Thyroid gland (tissue), 4 donors: ENCODE results near the gene ABCC6. TPM values are rescaled to one million over a fixed set of nuclear protein-coding genes. Genes with fewer than 3 reads are reported as not detected.
A peak's percentile ranks its signal among the peaks of the same experiment; 100 is the strongest.

ENCODE experiments used
- DNase-seq, 2 donors: peaks; one replicate each; pipeline ENCODE4 v3.0.0-alpha.2; 2019
- H3K27ac ChIP-seq, 3 donors: fragments of 200-600 bp; sonication (generic); 1 replicate in 2 of 3; 2 replicates in 1 of 3; pipeline ENCODE4 v1.5.1; 2016 to 2019; ENCODE audit warnings: mild to moderate bottlenecking in 1 of 3, moderate library complexity in 1 of 3
- H3K27me3 ChIP-seq: fragments of 200-600 bp; sonication (generic); one replicate; pipeline ENCODE4 v1.5.1; 2019
- H3K36me3 ChIP-seq, 2 donors: fragments of 200-600 bp; sonication (generic); one replicate each; pipeline ENCODE4 v1.5.1; 2016 to 2019
- H3K4me1 ChIP-seq, 2 donors: fragments of 200-600 bp; sonication (generic); one replicate each; pipeline ENCODE4 v1.5.1; 2017 to 2019
- H3K4me3 ChIP-seq, 3 donors: fragments of 200-600 bp; sonication (generic); replicated peaks in 1 of 3; 1 replicate in 2 of 3; 2 replicates in 1 of 3; pipeline ENCODE4 v1.5.1; 2016; ENCODE audit warnings: mild to moderate bottlenecking in 1 of 3
- H3K9me3 ChIP-seq: fragments of 200-600 bp; sonication (generic); one replicate; pipeline ENCODE4 v1.5.1; 2017
- POLR2A ChIP-seq, 2 donors: fragments of 450-650 bp; IDR thresholded peaks; one replicate each; pipeline ENCODE4 v1.6.1; 2017; ENCODE audit warnings: antibody characterized with exemption in 2 of 2, mild to moderate bottlenecking in 2 of 2, moderate library complexity in 1 of 2
- WGBS, 2 donors: methylation state at CpG; one replicate each; pipeline ENCODE4 v1.1.5; 2017; 5-methylcytosine and 5-hydroxymethylcytosine counted together
- intact Hi-C: fragments of 100-400 bp; cut with DNase I; formaldehyde crosslinking; loops from one replicate; pipeline ENCODE4 v1.15.1; 2023
- total RNA-seq, 4 donors: library from RNA; depleted of rRNA; stranded (reverse); fragments of >200 nt; gene quantifications; one replicate each; pipeline ENCODE4 v1.2.3, GENCODE V29; 2016
- TF ChIP-seq, protein P1 (sequence below), 6 experiments: fragments of 200-600 bp in 3 of 6; fragments of 450-650 bp in 3 of 6; sonication (generic) in 3 of 6; IDR thresholded peaks; one replicate each; pipeline ENCODE4 v1.5.1; 2016 to 2019; ENCODE audit warnings: antibody characterized with exemption in 6 of 6, mild to moderate bottlenecking in 2 of 6, inconsistent platforms in 1 of 6, moderate library complexity in 1 of 6

The ABCC6 gene
- total RNA-seq, 4 donors from 2014 or later: 4.8 to 17.7 (median 12.3) TPM

GRCh38 chr16:16143931-16144330 is 79.4 kb downstream of the ABCC6 start:
- Histone ChIP-seq H3K27ac (peak overlapping the region; percentile 55 to 73 (median 63)), H3K36me3 (peaks cover 34 to 35% of the 10 kb centered on the region in 2 donors), H3K9me3 (no peaks in the 10 kb centered on the region), H3K27me3 (no peaks in the 10 kb centered on the region), H3K4me1 (peaks cover 34 to 38% of the 10 kb centered on the region in 2 donors), H3K4me3 (no peak overlapping the region)
- no peak for TF ChIP-seq POLR2A (IDR thresholded peaks at IDR 0.05)
- TF ChIP-seq, protein P1, sequence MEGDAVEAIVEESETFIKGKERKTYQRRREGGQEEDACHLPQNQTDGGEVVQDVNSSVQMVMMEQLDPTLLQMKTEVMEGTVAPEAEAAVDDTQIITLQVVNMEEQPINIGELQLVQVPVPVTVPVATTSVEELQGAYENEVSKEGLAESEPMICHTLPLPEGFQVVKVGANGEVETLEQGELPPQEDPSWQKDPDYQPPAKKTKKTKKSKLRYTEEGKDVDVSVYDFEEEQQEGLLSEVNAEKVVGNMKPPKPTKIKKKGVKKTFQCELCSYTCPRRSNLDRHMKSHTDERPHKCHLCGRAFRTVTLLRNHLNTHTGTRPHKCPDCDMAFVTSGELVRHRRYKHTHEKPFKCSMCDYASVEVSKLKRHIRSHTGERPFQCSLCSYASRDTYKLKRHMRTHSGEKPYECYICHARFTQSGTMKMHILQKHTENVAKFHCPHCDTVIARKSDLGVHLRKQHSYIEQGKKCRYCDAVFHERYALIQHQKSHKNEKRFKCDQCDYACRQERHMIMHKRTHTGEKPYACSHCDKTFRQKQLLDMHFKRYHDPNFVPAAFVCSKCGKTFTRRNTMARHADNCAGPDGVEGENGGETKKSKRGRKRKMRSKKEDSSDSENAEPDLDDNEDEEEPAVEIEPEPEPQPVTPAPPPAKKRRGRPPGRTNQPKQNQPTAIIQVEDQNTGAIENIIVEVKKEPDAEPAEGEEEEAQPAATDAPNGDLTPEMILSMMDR (IDR thresholded peaks at IDR 0.05): no peak
- intact Hi-C loops: no loop called here
- 86 to 91% methylated on average over 8 of the region's 8 CpGs for WGBS, 2 donors
- no peak for DNase-seq

GRCh38 chr16:16143038-16143763 is 80.1 kb downstream of the ABCC6 start:
- H3K4me1 ChIP-seq: peaks cover 30 to 36% of the 10 kb centered on the region in 2 donors
- DNase-seq: peak; percentile 64 to 65
- H3K27me3 ChIP-seq: no peaks in the 10 kb centered on the region
- H3K36me3 ChIP-seq: peaks cover 42% of the 10 kb centered on the region in 2 donors
- TF ChIP-seq, protein P1 (IDR thresholded peaks at IDR 0.05): peak in 2 of 6 experiments; percentile 9 to 29
- no peak for TF ChIP-seq POLR2A (IDR thresholded peaks at IDR 0.05)
- H3K4me3 ChIP-seq: no peak overlapping the region
- intact Hi-C loops: no loop called here
- H3K27ac ChIP-seq: peak overlapping the region; percentile 55 to 73 (median 69)
- H3K9me3 ChIP-seq: no peaks in the 10 kb centered on the region
- 54 to 70% methylated on average over 15 of the region's 15 CpGs for WGBS, 2 donors

DNA sequence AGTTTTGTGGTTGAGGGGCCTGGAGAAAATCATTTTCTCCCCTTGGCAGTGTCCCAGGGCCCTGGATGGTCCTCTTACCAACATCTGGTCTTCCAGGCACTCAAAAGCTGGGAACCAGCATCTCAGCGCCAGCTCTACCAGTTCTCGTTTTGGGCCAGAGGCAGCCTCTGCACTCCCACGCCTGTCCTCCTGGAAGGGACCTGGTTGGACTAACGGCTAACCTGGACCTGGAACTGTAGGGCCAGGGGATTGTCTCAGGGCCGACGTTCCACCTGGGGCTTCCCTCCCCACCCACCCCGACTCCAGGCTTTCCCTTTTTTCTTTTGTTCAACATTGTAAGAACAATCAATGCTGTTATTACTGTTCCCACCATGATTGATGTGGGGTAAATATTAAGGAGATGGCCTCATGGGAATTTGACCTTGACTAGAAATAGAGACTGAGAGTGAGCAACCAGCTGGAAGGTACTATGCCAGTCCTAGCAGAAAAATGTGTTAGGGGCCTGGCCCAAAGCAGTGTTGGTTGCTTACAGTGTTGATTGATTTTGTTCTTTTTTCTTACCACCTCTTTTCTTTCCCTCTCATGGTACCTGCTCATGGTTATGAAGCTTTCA is 81.4 kb downstream of the ABCC6 start:
- no peaks in the 10 kb centered on the region for H3K9me3 ChIP-seq
- no peaks in the 10 kb centered on the region for H3K27me3 ChIP-seq
- H3K27ac ChIP-seq: no peak overlapping the region
- WGBS, 2 donors: 97 to 98% methylated on average over 6 to 7 of the region's 7 CpGs
- no peak overlapping the region for H3K4me3 ChIP-seq
- H3K36me3 ChIP-seq: peaks cover 52 to 55% of the 10 kb centered on the region in 2 donors
- H3K4me1 ChIP-seq: peaks cover 16 to 22% of the 10 kb centered on the region in 2 donors
- no peak for TF ChIP-seq POLR2A (IDR thresholded peaks at IDR 0.05)
- TF ChIP-seq, protein P1 (IDR thresholded peaks at IDR 0.05): no peak
- intact Hi-C loops: no loop called here
- DNase-seq: no peak

DNA sequence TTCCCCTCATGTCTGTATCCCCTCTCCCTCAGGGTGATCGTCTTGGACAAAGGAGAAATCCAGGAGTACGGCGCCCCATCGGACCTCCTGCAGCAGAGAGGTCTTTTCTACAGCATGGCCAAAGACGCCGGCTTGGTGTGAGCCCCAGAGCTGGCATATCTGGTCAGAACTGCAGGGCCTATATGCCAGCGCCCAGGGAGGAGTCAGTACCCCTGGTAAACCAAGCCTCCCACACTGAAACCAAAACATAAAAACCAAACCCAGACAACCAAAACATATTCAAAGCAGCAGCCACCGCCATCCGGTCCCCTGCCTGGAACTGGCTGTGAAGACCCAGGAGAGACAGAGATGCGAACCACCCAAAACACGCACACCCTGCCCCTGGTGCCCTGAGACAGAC is 82.2 kb downstream of the ABCC6 start:
- H3K9me3 ChIP-seq: no peaks in the 10 kb centered on the region
- peaks cover 10 to 15% of the 10 kb centered on the region in 2 donors for H3K4me1 ChIP-seq
- intact Hi-C loops: no loop called here
- DNase-seq: no peak
- 96 to 98% methylated on average over 8 to 11 of the region's 11 CpGs for WGBS, 2 donors
- peaks cover 60 to 62% of the 10 kb centered on the region in 2 donors for H3K36me3 ChIP-seq
- H3K27ac ChIP-seq: no peak overlapping the region
- no peaks in the 10 kb centered on the region for H3K27me3 ChIP-seq
- no peak overlapping the region for H3K4me3 ChIP-seq
- TF ChIP-seq, protein P1 (IDR thresholded peaks at IDR 0.05): no peak
- no peak for TF ChIP-seq POLR2A (IDR thresholded peaks at IDR 0.05)

DNA sequence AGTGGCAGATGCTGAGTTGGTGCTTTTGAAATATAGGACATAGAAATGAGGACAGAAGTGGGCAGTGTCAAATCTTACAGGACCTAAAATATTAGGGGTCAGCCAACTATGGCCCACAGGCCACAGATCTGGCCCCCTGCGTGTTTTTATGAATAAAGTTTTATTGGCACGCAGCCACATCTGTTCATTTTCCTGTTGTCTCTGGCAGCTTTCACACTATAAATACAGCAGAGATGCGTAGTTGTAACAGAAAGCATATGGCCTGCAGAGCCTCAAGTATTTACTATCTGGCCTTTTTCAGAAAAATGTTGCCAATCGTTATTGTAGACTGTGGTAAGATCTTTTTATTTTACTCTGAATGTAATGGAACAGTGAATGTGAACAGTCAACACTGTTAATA is 82.8 kb downstream of the ABCC6 start:
- WGBS, 2 donors: 91% methylated on average over 4 of the region's 4 CpGs
- peaks cover 66 to 68% of the 10 kb centered on the region in 2 donors for H3K36me3 ChIP-seq
- TF ChIP-seq POLR2A (IDR thresholded peaks at IDR 0.05): no peak
- TF ChIP-seq, protein P1 (IDR thresholded peaks at IDR 0.05): no peak
- intact Hi-C loops: no loop called here
- H3K27me3 ChIP-seq: no peaks in the 10 kb centered on the region
- peaks cover 10 to 14% of the 10 kb centered on the region in 2 donors for H3K4me1 ChIP-seq
- H3K4me3 ChIP-seq: no peak overlapping the region
- H3K9me3 ChIP-seq: no peaks in the 10 kb centered on the region
- no peak for DNase-seq
- H3K27ac ChIP-seq: no peak overlapping the region
